K562 treated with DMSO at 1 percent for 24 hours (cell line): Measurements from ENCODE around the gene LRRC34. TPM values are rescaled to one million over a fixed set of nuclear protein-coding genes. Genes with fewer than 3 reads are reported as not detected.

Source experiments
- total RNA-seq: library from RNA; unstranded; fragments of 300-600 nt; gene quantifications from 2 replicates; pipeline ENCODE4 v1.2.3, GENCODE V29; 2022; ENCODE audit warnings: low read depth; ENCODE audit not compliant: insufficient read depth

LRRC34 gene
- total RNA-seq: not detected in 2 replicates

DNA sequence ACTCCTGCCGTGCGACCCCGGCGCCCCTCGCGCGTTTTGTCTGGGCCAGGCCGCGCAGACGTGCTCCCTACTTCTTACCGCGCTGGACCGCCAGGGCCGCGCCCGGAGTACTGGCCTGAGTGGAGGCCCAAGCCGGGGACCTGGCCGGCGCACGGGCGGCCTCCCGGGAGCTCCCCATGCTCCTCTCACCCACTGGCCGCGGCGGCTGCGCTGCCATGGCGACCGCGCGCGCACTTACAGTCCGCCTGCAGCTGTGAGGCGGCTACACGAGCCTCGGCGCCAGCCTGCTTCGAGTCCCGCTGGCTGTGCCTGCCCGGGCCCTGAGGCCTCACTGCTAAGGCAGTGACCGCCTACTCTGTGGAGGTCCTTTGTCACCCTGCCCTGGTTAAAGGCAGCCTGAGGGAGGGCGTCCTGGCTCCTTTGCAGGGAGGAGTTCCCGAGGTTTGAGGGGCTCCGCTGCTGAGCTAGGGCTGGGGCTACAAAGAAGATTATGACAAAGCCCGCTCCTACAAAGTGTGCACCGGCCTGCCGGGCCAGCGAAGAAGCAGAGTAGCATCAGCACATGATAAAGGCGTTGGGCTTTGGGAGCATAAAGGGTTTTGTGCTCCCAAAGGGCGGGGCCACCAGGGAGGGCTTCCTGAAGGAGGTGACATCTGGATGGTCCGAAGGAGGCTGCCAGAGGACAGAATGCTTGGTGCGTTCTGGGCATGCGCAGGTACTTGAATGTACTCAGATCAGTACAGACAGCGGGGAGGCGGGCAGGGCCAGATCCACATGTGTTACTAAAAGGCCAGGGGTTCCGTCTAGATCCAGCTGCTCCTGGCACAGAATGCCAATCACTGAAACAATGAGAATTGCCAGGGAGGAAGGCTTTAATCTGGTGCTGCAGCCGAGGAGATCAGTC is at the start of gene LRRC34, which contains the start of gene LRRIQ4:
TSS of gene LRRC34 (minus strand) at position 573 of the 904 bp plus-strand sequence. CDS start at position 217, 356 bp downstream.
TSS of gene LRRIQ4 (plus strand) at position 539 of the 904 bp plus-strand sequence. CDS start 9,052 bp downstream, outside the sequence.

DNA sequence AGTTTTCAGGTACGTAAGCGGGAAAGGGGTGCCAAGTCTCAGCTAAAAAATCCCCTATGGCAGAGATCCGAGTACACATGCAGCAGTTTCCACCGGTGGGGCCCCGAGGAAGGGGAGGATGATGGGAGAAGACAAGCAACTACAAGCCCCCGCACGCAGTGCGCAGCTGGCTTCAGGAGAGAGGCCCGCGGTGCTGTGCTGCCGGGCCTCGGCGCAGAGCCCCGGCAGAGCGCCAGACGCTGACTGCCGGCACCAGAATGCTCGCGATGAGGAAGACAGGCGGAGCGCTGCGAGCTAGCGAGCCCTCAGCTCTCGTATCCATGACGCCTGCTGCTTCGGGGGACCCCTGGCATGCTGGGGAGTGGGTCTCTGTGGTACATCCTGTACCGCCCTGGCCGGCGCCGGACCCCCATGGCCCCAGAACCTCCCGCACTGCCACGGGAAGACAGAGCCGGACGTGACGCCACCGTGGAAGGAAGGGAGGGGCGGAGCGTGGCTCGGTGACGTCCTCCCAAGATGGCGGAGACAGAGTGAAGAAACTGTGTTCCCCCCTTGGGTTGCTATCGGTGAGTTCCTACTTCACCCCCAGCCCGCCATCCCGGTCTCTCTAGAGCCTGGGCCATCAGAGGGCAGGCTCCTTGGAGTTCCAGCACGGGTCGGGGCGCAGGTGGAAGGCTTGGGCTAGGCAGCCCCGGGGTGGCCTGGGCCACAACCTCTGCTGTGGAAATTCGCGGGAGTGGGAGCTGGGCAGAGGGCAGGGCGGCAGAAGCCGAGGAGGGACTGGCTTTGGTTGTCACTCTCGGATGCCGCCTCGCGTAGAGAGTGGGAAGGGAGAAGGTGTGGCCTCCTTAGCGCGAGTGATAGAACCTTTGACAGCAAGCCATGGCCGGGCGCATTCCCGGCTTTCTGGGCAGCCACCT is 39.5 kb downstream of the LRRC34 start, which contains the start of gene MYNN:
TSS of gene MYNN (plus strand) at position 500 of the 920 bp plus-strand sequence. CDS start 900 bp downstream, outside the sequence.

DNA sequence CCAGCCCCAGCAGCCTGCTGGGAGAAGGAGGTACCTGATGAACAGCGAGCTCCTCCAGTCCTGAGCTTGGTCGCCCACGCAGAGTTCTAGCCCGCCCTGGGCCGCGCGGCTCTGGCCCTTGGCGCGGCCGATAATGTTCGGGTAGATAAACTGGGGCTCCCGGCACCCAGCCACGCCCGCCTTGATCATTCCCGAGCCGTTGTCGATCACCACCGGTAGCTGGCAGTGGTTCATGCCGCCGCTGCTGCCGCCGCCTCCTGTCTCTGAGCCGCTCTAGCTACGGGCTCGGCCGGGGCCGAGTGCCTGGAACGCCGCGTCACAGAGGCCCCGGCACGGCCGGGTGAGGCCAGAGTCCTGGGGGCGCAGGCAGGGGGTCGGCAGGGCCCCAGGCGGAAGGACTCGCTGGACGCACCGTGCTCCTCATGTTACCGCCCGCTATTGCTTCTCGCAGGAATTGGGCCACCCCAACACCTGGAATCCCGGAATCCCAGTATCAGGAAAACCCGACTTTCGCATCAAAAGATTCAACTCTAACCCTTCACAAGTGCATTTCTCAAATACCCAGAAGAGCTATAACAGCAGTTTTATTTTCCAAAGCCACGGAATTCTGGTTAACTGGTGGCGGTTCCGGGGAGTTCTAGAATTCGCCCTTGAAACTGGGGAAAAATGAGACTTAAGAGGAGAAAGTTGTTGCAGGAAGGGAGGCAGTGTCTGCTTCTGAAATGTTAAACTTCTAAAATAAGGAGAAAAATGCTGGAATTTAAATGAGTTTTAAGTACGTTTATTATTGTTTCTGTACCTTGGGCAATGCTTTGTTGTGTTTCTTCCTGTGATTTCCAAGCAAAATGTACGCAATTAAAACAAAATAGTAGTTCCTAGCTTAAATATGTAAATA is 43.2 kb downstream of the LRRC34 start, which contains the start of gene ACTRT3:
TSS of gene ACTRT3 (minus strand) at position 275 of the 895 bp plus-strand sequence. CDS start at position 234, 41 bp downstream.

GRCh38 chr3:169764882-169765612 is 47.7 kb downstream of the LRRC34 start, which contains the start of gene TERC:
TERC (minus strand) TSS chr3:169765060.

Other genes with a start within 250 kb of the LRRC34 start
- 3.8 and 5.9 TPM in 2 replicates for gene MECOM, start 149.2 kb downstream of the LRRC34 start, total RNA-seq
- not detected in 2 replicates for gene TERC, start 47.8 kb downstream of the LRRC34 start, total RNA-seq
- gene ACTRT3, start 43.3 kb downstream of the LRRC34 start, total RNA-seq: not detected in 2 replicates
- gene MYNN, start 39.5 kb downstream of the LRRC34 start, total RNA-seq: 6.9 and 9.1 TPM in 2 replicates
- gene LRRIQ4, start within 50 bp of the LRRC34 start, total RNA-seq: not detected in 2 replicates
- not detected in 2 replicates for gene LRRC31, start 57.0 kb upstream of the LRRC34 start, total RNA-seq
- not detected in 2 replicates for gene SAMD7, start 98.7 kb upstream of the LRRC34 start, total RNA-seq
- gene SEC62, start 153.9 kb upstream of the LRRC34 start, total RNA-seq: 31.5 and 37.1 TPM in 2 replicates
- gene GPR160, start 225.1 kb upstream of the LRRC34 start, total RNA-seq: 7.6 and 10.0 TPM in 2 replicates